22Rv1 (cell line): ENCODE measurements around the gene AKAP6.

Source experiments
- ZFX ChIP-seq: fragments of 450-650 bp; IDR thresholded peaks from 2 replicates; pipeline ENCODE4 v1.6.1; 2017; ENCODE audit warnings: antibody characterized with exemption, borderline replicate concordance
- TF ChIP-seq, protein P1 (sequence below): fragments of 450-650 bp; IDR thresholded peaks from 2 replicates; pipeline ENCODE4 v1.5.1; 2017; ENCODE audit warnings: mild to moderate bottlenecking

GRCh38 chr14:32756775-32757174, 427.7 kb downstream of the AKAP6 start:
- TF ChIP-seq, protein P1, sequence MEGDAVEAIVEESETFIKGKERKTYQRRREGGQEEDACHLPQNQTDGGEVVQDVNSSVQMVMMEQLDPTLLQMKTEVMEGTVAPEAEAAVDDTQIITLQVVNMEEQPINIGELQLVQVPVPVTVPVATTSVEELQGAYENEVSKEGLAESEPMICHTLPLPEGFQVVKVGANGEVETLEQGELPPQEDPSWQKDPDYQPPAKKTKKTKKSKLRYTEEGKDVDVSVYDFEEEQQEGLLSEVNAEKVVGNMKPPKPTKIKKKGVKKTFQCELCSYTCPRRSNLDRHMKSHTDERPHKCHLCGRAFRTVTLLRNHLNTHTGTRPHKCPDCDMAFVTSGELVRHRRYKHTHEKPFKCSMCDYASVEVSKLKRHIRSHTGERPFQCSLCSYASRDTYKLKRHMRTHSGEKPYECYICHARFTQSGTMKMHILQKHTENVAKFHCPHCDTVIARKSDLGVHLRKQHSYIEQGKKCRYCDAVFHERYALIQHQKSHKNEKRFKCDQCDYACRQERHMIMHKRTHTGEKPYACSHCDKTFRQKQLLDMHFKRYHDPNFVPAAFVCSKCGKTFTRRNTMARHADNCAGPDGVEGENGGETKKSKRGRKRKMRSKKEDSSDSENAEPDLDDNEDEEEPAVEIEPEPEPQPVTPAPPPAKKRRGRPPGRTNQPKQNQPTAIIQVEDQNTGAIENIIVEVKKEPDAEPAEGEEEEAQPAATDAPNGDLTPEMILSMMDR: no peak
- TF ChIP-seq ZFX: no peak
